Measurements from ENCODE around the gene ERFE.

The ERFE gene

GRCh38 chr2:238126775-238127164, 32.0 kb upstream of the ERFE start:
- DNase-seq (ENCODE audit: low read depth), result no peak

GRCh38 chr2:238127165-238128060, 31.4 kb upstream of the ERFE start:
- DNase-seq (ENCODE audit: low read depth), result no peak

GRCh38 chr2:238128061-238128440, 30.7 kb upstream of the ERFE start:
- no peak for DNase-seq (ENCODE audit: low read depth)

GRCh38 chr2:238128534-238129001, 30.2 kb upstream of the ERFE start:
- DNase-seq (ENCODE audit: low read depth), result no peak

GRCh38 chr2:238129166-238130010, 29.4 kb upstream of the ERFE start:
- no peak for DNase-seq (ENCODE audit: low read depth)

GRCh38 chr2:238130111-238130695, 28.6 kb upstream of the ERFE start:
- no peak for DNase-seq (ENCODE audit: low read depth)

- no peak for DNase-seq (ENCODE audit: low read depth)
Measured at GRCh38 chr2:238130696-238131628, 27.8 kb upstream of the ERFE start.

- DNase-seq (ENCODE audit: low read depth), result no peak
Measured at GRCh38 chr2:238131761-238132462, 26.9 kb upstream of the ERFE start.

- no peak for DNase-seq (ENCODE audit: low read depth)
Measured at GRCh38 chr2:238132463-238133450, 26.0 kb upstream of the ERFE start.

GRCh38 chr2:238133499-238134392, 25.0 kb upstream of the ERFE start:
- DNase-seq (ENCODE audit: low read depth), result no peak

GRCh38 chr2:238134393-238134785, 24.4 kb upstream of the ERFE start:
- no peak for DNase-seq (ENCODE audit: low read depth)

- DNase-seq (ENCODE audit: low read depth), result no peak
Measured at GRCh38 chr2:238135601-238136150, 23.1 kb upstream of the ERFE start.

GRCh38 chr2:238136820-238137537, 21.8 kb upstream of the ERFE start:
- no peak for DNase-seq (ENCODE audit: low read depth)

- no peak for DNase-seq (ENCODE audit: low read depth)
Measured at GRCh38 chr2:238137885-238138284, 20.9 kb upstream of the ERFE start.

- DNase-seq (ENCODE audit: low read depth), result no peak
Measured at GRCh38 chr2:238138331-238139195, 20.2 kb upstream of the ERFE start, which contains the start of gene KLHL30. TSS of gene KLHL30 (plus strand) at chr2:238138668. CDS start at chr2:238140755, 2,087 bp downstream.

All from activated T-helper 9 cell treated with anti-CD3 and anti-CD28 coated beads, Interleukin-2, amount 50 U/mL, for 16 hours (primary cell).